Muscle of arm (tissue), 12 donors: ENCODE measurements around the gene NEIL3. TPM values are rescaled to one million over a fixed set of nuclear protein-coding genes. Genes with fewer than 3 reads are reported as not detected.

ENCODE experiments used
- DNase-seq: peaks from one replicate; pipeline ENCODE4 v3.0.0-alpha.2; 2013
- polyA plus RNA-seq, 12 donors: library from polyadenylated mRNA; unstranded; fragments of 120-200 nt; gene quantifications; one replicate each; pipeline ENCODE4 v1.2.1, GENCODE V29; 2013; ENCODE audit not compliant: insufficient read length in 12 of 12

The NEIL3 gene
- polyA plus RNA-seq, 12 donors, result 2.1 to 6.0 (median 3.8) TPM; not detected in 2

DNA sequence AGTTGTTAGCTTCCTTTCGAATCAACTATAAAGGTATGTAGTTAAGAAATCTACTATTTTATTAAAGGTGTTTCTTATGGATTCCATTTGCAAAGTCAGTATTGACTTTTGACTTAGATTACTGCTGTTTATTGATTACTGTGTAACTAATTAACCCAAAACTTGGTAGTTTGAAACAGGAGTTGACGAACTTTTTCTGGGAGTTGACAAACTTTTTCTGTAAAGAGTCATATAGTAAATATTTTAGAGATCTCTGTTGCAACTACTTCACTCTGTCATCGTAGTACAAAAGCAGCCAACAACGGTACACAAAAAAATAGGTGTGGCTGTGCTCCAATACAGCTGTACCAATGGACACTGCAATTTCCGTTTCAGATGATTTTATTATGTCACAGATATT is 102.3 kb downstream of the NEIL3 start:
- no peak for DNase-seq

Other genes with a start within 250 kb of the NEIL3 start
- gene AGA, start 132.6 kb downstream of the NEIL3 start, polyA plus RNA-seq, result 10 to 100 TPM in 3 of 12 donors, 1 to 10 TPM in 7, not detected in 2; 4.3 to 18.9 (median 7.0) TPM